GM12878 (cell line): ENCODE measurements around the gene SH2D7. TPM values are rescaled to one million over a fixed set of nuclear protein-coding genes. Genes with fewer than 3 reads are reported as not detected.

ENCODE experiments used
- BACH1 ChIP-seq: fragments of 450-650 bp; IDR thresholded peaks from 2 replicates; pipeline ENCODE4 v1.6.1; 2017; ENCODE audit warnings: mild to moderate bottlenecking, borderline replicate concordance
- CBFB ChIP-seq: IDR thresholded peaks from 2 replicates; pipeline ENCODE4 v1.6.1; 2016; ENCODE audit warnings: antibody characterized with exemption, low read depth
- ESRRA ChIP-seq: IDR thresholded peaks from 2 replicates; pipeline ENCODE4 v1.6.1; 2012; ENCODE audit warnings: mild to moderate bottlenecking, low read length, improper control_type of control experiment
- HCFC1 ChIP-seq: fragments of 150-350 bp; IDR thresholded peaks from 2 replicates; pipeline ENCODE4 v1.6.1; 2014; ENCODE audit warnings: low read length
- MEF2B ChIP-seq: fragments of 450-650 bp; IDR thresholded peaks from 2 replicates; pipeline ENCODE4 v1.6.1; 2018; ENCODE audit warnings: mild to moderate bottlenecking, moderate library complexity; ENCODE audit not compliant: partially characterized antibody, poor library complexity, severe bottlenecking
- MTA3 ChIP-seq: IDR thresholded peaks from 2 replicates; pipeline ENCODE4 v1.6.1; 2012; ENCODE audit warnings: low read length, inconsistent platforms, borderline replicate concordance
- PAX5 ChIP-seq: IDR thresholded peaks from 2 replicates; pipeline ENCODE4 v1.6.1; 2011; ENCODE audit warnings: low read depth, low read length, borderline replicate concordance
- POLR2AphosphoS2 ChIP-seq: IDR thresholded peaks from 2 replicates; pipeline ENCODE4 v1.6.1; 2011; ENCODE audit warnings: low read depth, mild to moderate bottlenecking, low read length, improper control_type of control experiment, moderate library complexity
- SIX5 ChIP-seq: IDR thresholded peaks from 2 replicates; pipeline ENCODE4 v1.6.1; 2011; ENCODE audit warnings: mild to moderate bottlenecking, low read depth, low read length, moderate library complexity; ENCODE audit not compliant: severe bottlenecking
- SMAD1 ChIP-seq: fragments of 450-650 bp; IDR thresholded peaks from 2 replicates; pipeline ENCODE4 v1.6.1; 2018; ENCODE audit warnings: mild to moderate bottlenecking, low read depth; ENCODE audit not compliant: partially characterized antibody
- SMARCA5 ChIP-seq: fragments of 450-650 bp; IDR thresholded peaks from 2 replicates; pipeline ENCODE4 v1.6.1; 2017; ENCODE audit warnings: mild to moderate bottlenecking
- SP1 ChIP-seq: IDR thresholded peaks from one replicate; pipeline ENCODE4 v1.6.1; 2011; ENCODE audit warnings: low read depth, low read length
- SREBF1 ChIP-seq: IDR thresholded peaks from 2 replicates; pipeline ENCODE4 v1.6.1; 2012; ENCODE audit warnings: mild to moderate bottlenecking, low read length
- TAF1 ChIP-seq: IDR thresholded peaks from 2 replicates; pipeline ENCODE4 v1.6.1; 2011; ENCODE audit warnings: mild to moderate bottlenecking, low read depth, low read length, borderline replicate concordance
- TCF7 ChIP-seq: IDR thresholded peaks from 2 replicates; pipeline ENCODE4 v1.6.1; 2014; ENCODE audit warnings: antibody characterized with exemption, borderline replicate concordance
- polyA plus RNA-seq, 11 experiments: library from polyadenylated mRNA; depleted of rRNA in 4 of 11; unstranded in 6 of 11; stranded (reverse) in 5 of 11; fragments of >200 nt; fragmentation: Nextera tagmentation in 4 of 11; fragmentation: Illumina TruSeq in 1 of 11; extraction: Ambion mirVana in 4 of 11; extraction: Trizol in 1 of 11; gene quantifications; 1 replicate in 1 of 11; 2 replicates in 10 of 11; pipeline versions ENCODE4 v1.2.1 to v1.2.3, GENCODE V29; 2011 to 2016; ENCODE audit warnings: inconsistent platforms in 2 of 11, missing spikeins in 2 of 11, low read depth in 1 of 11
- total RNA-seq, 4 experiments: library from RNA; depleted of rRNA in 3 of 4; stranded (reverse); fragments of >200 nt in 3 of 4; fragmentation: Illumina TruSeq in 1 of 4; extraction: Trizol in 1 of 4; gene quantifications; 2 replicates each; pipeline versions ENCODE4 v1.2.1 to v1.2.3, GENCODE V29; 2013 to 2021
- TF ChIP-seq, protein P1 (sequence below): IDR thresholded peaks from 2 replicates; pipeline ENCODE4 v1.6.1; 2011; ENCODE audit warnings: mild to moderate bottlenecking, low read depth, low read length, moderate library complexity; ENCODE audit not compliant: insufficient replicate concordance
- TF ChIP-seq, protein P2 (sequence below): fragments of 450-650 bp; IDR thresholded peaks from 2 replicates; pipeline ENCODE4 v1.6.1; 2016; ENCODE audit warnings: mild to moderate bottlenecking
- TF ChIP-seq, protein P3 (sequence below): fragments of 450-650 bp; formaldehyde crosslinking; IDR thresholded peaks from 2 replicates; pipeline ENCODE4 v1.4.0; 2020; ENCODE audit warnings: mild to moderate bottlenecking, moderate library complexity
- TF ChIP-seq, protein P4 (sequence below): fragments of 450-650 bp; IDR thresholded peaks from 2 replicates; pipeline ENCODE4 v1.6.1; 2017; ENCODE audit warnings: borderline replicate concordance

The SH2D7 gene
- total and polyA plus RNA-seq, 10 of the 15 experiments (the other 5 are each of a cell fraction or from before 2014, with no cell fraction given), result 0.04 to 0.06 TPM; not detected in 8

DNA sequence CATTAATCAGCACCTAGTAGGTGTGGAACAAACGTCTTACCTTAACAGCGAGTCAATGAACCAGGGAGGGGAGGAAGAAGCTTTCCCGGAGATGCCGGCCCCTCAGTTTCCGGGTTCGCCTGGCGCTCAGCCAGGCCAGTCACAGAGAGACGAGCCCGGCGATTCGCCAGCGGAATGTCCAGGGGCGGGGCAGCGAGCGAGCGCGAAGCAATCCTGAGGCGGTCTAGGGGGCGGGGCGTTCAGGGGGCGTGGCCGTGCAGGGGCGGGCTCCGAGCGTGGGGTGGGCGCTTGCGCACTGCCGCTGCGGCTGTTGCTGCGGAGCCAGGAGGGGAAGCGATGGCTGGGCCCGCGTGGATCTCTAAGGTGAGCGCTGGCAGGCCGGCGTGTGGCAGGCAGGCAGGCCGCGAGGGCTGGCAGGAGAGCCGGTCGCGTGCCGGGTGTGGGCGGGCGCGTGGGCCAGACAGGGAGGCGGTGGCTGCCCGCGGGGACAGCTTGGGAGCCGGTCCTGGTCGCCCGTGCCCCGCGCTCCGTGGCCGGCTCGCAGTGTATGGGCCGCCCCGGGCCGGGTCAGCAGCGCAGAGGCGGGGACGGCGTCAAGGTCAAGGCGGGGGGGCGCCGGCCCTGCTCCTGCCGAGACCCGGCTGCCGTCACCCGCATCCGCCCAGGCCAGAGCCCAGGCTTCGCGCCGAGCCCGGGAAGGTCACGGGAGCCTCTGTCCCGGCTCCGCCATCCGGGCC lies 56.9 kb downstream of the SH2D7 start, which contains the start of gene IDH3A (continued):
- TF ChIP-seq, protein P1, sequence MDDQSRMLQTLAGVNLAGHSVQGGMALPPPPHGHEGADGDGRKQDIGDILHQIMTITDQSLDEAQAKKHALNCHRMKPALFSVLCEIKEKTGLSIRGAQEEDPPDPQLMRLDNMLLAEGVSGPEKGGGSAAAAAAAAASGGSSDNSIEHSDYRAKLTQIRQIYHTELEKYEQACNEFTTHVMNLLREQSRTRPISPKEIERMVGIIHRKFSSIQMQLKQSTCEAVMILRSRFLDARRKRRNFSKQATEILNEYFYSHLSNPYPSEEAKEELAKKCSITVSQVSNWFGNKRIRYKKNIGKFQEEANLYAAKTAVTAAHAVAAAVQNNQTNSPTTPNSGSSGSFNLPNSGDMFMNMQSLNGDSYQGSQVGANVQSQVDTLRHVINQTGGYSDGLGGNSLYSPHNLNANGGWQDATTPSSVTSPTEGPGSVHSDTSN, result no peak
- TF ChIP-seq, protein P2, sequence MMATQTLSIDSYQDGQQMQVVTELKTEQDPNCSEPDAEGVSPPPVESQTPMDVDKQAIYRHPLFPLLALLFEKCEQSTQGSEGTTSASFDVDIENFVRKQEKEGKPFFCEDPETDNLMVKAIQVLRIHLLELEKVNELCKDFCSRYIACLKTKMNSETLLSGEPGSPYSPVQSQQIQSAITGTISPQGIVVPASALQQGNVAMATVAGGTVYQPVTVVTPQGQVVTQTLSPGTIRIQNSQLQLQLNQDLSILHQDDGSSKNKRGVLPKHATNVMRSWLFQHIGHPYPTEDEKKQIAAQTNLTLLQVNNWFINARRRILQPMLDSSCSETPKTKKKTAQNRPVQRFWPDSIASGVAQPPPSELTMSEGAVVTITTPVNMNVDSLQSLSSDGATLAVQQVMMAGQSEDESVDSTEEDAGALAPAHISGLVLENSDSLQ, result peak; percentile 58
- peak; percentile 74; the same call in 1 of the 2 replicates for TF ChIP-seq POLR2AphosphoS2
- no peak for TF ChIP-seq MTA3
- TF ChIP-seq TCF7, result no peak
- TF ChIP-seq SMAD1, result peak; percentile 95
- TF ChIP-seq SMARCA5, result peak; percentile 71; the same call in 1 of the 2 replicates
- TF ChIP-seq SIX5, result no peak
- TF ChIP-seq CBFB, result peak; percentile 52; the same call in 1 of the 2 replicates
- no peak for TF ChIP-seq SREBF1
- TF ChIP-seq, protein P3, sequence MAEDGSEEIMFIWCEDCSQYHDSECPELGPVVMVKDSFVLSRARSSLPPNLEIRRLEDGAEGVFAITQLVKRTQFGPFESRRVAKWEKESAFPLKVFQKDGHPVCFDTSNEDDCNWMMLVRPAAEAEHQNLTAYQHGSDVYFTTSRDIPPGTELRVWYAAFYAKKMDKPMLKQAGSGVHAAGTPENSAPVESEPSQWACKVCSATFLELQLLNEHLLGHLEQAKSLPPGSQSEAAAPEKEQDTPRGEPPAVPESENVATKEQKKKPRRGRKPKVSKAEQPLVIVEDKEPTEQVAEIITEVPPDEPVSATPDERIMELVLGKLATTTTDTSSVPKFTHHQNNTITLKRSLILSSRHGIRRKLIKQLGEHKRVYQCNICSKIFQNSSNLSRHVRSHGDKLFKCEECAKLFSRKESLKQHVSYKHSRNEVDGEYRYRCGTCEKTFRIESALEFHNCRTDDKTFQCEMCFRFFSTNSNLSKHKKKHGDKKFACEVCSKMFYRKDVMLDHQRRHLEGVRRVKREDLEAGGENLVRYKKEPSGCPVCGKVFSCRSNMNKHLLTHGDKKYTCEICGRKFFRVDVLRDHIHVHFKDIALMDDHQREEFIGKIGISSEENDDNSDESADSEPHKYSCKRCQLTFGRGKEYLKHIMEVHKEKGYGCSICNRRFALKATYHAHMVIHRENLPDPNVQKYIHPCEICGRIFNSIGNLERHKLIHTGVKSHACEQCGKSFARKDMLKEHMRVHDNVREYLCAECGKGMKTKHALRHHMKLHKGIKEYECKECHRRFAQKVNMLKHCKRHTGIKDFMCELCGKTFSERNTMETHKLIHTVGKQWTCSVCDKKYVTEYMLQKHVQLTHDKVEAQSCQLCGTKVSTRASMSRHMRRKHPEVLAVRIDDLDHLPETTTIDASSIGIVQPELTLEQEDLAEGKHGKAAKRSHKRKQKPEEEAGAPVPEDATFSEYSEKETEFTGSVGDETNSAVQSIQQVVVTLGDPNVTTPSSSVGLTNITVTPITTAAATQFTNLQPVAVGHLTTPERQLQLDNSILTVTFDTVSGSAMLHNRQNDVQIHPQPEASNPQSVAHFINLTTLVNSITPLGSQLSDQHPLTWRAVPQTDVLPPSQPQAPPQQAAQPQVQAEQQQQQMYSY, result no peak
- peak; percentile 84; the same call in 1 of the 2 replicates for TF ChIP-seq TAF1
- TF ChIP-seq, protein P4, sequence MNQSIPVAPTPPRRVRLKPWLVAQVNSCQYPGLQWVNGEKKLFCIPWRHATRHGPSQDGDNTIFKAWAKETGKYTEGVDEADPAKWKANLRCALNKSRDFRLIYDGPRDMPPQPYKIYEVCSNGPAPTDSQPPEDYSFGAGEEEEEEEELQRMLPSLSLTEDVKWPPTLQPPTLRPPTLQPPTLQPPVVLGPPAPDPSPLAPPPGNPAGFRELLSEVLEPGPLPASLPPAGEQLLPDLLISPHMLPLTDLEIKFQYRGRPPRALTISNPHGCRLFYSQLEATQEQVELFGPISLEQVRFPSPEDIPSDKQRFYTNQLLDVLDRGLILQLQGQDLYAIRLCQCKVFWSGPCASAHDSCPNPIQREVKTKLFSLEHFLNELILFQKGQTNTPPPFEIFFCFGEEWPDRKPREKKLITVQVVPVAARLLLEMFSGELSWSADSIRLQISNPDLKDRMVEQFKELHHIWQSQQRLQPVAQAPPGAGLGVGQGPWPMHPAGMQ, result no peak
- peak; percentile 95 for TF ChIP-seq BACH1
- no peak; the same call in 1 of the 2 replicates for TF ChIP-seq ESRRA
- no peak for TF ChIP-seq MEF2B
- TF ChIP-seq PAX5, result no peak; the same call in 1 of the 2 replicates
- TF ChIP-seq SP1, result peak; percentile 84
- TF ChIP-seq HCFC1, result peak; percentile 10; the same call in 1 of the 2 replicates
